HPDE6-E6E7 (cell line): ENCODE data around the gene EML1.
A peak's percentile ranks its signal among the peaks of the same experiment; 100 is the strongest.
"Not testable (repeated sequence)": the region's sequence is repeated elsewhere in the genome, so short reads cannot be mapped to it uniquely, and the experiment has no call there.

Experiments
- DNase-seq: peaks from one replicate; pipeline ENCODE4 v3.0.0; 2011; ENCODE audit warnings: missing footprints; ENCODE audit errors: extremely low spot score

The EML1 gene

DNA sequence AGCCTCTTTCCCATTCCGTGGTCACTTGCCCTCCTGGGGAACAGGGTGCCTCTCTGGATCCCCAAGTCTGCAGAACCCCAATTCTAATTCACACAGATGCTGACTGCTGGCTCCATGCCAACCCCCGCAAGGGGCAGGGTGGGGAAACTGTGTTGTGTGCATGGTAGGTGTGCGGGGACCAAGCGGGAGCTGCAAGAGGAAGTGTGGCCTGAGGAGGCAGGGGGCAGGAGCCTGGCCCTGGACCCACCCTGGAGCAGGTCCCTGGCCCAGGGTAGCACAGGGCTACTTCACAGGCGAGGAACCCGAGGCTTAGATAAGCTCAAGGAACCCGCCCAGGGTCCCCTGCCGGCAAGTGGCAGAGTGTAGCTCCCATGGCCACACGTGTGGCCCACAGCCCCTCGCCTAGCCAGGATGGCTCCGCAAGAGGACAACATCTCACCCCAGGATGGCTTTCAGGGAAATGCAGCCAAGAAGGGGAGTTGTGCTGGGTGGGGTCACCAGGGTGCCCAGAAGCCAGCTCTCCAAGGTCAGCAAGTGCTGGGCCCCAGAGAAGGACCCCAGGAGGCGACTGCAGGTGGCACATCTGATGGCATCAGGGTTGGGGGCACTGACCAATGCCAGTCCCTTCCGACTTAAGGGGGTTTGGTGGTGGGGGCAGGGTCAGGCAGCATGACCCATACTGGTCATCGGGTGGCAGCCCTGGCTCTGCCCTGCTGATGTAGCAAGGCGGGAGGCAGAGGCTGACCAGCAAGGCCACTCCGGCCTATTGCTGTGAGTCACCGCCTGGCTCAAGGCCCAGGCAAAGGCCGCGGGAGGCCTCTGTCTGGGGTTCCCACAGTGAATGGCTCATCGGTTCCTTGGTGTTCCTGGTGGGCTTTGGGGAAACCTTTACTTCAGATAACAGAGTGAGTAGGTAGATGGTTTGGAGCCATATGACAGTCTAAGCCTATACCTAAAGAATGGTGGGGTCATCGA is 37.3 kb upstream of the EML1 start:
- no peak for DNase-seq

DNA sequence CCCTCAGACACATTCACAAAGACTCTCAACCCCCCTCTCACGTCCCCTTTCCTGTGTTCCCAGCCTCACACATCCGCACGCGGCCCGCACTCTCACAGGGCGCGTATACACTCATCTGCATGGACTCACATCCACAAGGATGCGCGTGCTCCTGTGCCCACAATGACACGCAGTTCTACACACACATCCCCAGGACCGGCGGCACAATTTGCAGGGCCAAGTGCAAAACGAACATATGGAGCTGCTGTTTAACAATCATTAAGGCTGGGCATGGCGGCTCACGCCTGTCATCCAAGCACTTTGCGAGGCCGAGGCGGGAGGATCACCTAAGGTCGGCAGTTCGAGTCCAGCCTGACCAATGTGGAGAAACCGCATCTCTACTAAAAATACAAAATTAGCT is 36.4 kb upstream of the EML1 start:
- no peak for DNase-seq

DNA sequence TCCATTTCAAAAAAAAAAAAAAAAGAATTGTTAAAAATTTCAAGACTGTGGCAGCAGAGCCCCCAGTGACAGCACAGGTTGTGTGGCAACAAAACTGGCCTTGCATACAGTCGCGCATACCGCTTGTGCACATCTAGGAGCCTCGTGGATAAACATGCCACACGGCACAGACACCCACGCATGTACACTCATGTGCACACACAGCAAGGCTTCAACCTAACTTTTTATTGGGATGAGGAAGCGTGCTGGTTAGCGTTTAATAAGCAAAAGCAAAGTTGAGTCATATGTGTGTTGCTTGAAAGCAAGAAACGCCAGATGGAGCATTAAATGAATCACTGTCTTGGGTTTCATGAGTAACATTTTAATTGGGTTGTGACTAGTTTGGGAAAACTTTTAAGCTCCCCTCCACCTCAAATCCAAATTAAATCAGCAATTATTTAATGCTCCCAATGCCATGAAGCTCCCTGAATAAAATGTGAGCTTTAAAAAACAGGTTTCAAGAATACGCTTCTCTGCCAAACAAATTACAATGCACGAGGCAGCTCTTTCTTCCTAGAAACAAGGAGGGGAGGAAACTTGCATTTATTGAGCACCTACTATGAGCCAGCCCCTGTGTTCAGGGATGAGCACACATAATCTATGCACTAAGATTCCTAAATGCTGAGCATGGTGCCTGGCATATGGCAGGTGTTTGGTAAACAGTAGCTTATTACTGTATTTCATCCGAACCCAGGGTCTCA is 35.7 kb upstream of the EML1 start:
- DNase-seq, result peak; percentile 74

DNA sequence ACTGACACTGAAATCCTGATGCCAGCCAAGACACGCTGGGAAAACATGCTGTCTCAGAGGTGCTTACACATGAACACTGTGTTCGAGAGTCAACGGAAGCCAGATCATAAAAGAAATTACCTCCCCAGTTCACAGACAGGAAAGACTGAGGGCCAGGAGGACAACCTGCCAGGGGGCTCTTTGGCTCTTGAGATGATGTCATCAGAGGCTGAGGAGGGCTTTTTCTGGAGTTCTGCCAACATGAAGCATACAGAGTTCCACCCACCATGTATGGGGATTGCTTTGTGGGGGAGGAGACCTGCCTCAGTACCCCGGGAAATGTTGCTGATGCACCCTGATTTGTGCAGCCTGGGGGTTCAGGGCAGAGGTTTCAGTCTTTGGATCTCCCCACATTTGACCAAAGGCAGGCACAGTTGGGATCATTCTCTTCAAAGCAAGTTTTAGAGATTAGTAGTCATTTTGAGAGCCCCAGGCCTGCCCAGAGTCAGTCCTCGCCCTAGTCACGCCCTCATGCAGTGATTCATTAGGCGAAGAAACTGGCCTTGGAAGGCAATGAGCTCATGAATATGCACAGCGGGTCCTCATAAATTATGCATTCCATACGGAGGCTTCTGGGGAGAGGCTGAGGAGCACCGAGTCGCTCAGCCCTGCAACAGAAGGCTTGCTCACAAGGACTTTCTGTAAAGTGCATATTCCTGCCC is 34.9 kb upstream of the EML1 start:
- DNase-seq, result peak; percentile 68

DNA sequence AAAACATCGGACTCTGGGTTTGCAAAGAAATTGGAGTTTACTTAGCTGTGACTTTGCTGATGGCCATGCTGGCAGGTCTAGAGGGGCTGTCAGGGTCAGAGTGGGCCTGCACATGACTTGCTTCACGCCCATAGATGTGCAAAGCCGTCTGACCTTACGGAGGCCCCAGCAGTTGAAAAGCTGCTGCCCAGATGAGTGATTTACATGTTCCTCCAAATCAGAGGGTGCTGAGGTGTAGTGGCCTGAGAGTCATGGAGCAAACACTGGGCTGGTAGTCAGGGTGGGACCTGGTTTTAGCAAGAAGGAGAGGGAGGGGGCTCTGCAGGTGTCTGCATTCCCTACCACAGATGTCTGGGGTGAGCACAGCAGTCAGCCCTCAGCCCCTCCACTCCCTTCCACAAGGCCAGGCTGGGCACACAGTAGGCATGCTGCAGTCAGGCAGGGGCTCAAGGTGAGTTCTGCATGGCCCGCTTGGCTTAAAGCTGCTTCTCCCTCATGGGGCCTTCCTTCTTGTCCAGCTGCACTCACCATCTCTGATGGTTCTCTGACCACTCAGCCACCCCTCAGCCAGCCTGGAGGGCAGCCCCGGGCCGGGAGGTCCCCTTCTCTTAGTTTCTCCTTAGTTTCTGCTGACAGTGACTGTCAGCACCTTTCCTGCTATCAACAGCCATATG is 34.2 kb upstream of the EML1 start:
- DNase-seq, result no peak

DNA sequence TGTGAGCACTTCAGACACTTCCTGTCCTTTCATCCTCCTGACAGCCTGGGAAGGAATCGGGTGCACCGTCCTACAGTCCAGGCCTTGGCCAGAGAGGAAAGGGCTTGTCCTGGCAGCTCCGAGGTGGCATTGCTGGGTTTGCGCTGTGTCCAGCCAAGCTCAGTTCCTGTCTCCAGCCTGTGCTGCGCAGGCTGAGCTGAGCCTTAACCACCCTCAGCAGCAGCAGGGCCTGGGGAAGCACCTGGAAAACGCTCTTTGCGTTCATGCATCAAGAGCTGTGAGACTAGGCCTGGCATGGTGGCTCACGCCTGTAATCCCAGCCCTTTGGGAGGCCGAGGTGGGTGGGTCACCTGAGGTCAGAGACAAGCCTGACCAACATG is 33.7 kb upstream of the EML1 start:
- DNase-seq, result no peak

DNA sequence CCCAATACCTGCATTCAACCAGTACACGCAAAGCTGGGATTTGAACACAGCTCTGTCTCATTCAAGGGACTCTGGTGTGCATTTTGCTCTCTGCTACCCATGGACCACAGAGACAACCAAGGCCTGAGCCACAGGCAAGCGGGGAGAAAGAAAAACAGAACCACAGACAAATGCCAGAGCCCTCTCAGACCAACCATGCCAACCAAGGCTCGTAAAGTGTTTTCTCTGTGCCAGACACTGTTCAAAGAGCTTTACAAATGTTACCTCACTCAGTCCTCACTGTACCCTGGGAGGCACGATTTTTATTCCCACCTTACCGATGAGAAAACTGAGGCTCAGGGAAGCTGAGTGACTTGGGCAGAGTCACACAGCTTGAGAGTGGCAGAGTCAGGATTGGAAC is 32.4 kb upstream of the EML1 start:
- DNase-seq, result no peak

DNA sequence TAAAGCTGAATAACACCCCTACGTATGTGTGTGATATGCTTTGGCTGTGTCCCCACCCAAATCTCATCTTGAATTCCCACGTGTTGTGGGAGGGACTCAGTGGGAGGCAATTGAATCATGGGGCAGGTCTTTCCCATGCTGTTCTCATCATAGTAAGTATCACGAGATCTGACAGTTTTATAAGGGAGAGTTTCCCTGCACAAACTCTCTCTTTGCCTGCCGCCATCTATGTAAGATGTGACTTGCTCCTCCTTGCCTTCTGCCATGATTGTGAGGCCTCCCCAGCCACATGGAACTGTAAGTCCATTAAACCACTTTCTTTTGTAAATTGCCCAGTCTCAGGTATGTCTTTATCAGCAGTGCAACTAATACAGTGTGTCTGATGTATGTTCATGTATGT is 30.3 kb upstream of the EML1 start:
- not testable (repeated sequence) for DNase-seq

DNA sequence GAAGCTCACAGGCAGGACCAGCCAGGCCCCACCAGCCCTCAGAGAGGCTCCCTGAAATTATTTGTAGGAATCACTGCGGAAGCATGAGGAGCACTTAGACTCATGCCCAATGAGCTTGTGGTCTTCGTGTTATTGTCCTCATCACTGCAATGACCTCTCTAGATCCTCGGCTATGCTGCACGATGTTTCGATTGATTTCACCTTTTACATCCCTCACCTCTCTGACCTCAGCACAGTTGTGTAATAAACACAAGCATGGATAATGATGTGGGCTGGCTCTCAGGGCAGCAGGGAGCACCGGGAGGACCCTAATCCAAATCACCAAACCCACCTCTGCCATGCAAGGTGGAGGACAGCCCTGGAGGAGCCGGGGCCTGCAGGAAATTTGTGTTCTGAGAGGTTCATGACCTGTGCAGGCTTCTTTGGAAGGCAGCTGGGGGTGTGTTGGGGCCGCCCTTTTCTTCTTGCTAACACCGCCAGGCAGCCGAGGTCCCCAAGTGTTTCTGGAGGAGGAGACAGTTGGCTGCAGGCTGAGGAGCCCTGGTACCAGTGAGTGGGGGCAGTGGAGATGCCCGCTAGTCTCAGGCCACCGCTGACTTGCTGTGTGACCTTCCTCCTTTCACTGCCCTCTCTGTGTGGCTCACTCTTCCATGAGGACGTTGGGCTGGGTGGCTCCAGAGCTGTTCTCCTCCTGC is 29.5 kb upstream of the EML1 start:
- DNase-seq, result no peak

DNA sequence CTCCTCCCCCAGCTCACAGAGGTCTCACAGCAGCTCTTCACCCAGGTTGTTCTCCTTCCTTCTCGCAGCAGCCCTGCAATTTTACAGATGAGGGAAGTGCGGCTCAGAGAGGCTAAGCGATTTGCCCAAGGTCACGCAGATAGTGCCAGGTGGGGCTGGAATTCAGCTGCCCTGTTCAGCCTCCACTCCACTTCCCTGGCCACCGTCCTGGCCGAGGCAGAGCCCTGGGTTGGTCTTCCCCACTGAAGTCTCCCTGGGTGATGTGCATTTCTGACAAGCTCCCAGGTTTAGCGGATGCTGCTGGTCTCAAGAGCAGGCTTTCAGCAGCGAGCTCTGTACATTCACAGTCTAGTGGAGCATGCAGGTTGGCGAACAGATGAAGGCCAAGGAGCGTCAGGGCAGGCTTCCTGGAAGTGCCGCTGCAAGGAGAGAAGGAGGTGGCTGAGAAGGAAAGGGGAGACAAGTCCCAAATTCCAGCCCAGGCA is 28.9 kb upstream of the EML1 start:
- no peak for DNase-seq

DNA sequence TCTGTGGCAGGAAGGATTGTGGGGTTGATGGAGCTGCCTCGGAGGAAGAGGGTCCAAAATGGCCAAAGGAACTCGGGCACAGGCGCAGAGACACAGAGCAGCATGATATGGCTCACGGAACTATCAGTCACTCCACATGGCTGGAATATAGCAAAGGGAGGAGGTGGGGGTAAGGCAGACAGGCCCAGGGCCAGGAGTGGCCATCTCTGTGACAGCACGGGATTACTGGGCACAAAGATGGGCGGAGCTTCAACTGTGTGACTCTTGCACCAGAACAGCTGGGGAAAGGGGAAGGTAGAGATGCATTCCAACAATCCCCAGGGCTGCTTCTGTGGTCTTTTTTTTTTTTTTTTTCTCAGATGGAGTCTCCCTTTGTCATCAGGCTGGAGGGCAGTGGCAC is 24.8 kb upstream of the EML1 start:
- DNase-seq, result no peak

DNA sequence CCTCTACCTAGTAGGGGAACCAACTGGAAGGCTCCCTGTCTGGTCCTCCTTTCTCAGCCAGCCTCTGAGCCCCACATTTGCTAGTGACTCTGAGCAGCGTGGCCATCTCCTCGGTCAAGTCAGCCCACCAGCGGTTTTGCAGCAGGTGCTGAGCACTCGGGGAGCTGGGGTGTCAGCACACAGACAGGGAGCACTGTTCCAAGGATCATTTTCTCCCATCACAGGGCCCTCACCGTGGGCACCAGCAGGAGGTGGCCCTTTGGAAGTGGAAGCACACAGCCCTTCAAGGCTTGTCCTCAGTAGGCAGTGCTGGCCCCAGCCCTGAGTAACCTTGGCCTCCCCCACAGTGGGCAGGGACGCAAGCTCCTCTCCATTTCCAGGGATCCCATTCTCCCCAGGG is 24.1 kb upstream of the EML1 start:
- DNase-seq, result no peak

DNA sequence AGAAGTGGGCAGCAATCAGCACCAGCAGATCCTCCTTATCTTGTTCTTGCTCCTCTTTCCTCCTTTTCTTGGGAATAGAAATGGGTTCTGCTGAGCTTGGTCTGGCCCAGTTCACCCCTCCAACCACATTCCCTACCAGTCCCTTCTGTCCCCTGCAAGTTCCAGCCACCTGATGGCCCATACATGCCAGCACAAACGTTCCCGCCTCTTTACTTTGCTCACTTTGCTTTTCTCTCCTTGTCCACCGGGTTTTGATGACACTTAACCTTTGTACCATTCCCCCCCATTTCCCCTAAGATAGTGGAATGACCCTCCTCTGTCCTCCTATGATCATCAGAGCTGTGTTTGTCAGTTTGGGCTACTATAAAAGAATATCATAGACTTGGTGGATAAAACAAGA is 23.4 kb upstream of the EML1 start:
- no peak for DNase-seq

DNA sequence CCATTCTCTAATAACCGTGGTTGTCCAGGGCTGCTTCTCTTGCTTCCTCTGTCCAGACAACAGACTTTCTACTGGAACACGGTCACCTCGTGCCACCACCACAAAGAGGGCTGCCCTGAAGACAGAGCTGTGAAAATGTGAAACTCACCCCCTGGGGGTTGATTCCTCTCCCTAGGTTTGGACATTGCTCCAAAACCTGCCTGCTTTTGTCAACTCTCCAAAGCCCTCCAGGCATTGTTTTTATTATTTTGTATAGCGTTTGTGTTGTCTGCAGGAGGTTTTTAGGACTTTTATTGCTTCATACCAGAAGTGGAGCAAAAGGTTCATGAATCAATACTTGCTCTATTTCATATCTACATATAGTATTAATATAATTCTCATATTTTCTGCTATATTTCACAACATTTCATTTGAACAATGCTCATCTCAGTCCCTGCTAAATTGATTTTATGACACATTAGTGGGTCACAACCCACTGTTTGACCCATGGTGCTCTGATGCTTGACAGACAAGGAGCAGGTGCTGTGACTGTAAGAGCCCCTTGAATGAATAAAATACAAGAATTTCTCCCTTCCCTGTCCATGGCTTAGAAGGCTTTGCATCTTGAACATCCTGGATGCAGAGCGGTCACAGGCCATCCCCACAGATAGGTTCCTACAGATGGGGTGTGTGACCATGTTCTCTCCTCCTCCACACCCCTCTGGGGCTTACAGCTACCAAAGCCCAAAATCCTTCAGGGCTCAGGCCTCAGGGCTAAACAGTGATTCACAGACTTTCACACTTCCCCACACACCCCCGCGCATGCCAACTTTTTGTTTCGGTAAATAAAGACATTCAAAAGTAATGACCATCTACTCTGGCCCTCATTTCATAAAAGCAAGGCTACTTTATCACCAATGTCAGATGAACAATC is 20.6 kb upstream of the EML1 start:
- no peak for DNase-seq

DNA sequence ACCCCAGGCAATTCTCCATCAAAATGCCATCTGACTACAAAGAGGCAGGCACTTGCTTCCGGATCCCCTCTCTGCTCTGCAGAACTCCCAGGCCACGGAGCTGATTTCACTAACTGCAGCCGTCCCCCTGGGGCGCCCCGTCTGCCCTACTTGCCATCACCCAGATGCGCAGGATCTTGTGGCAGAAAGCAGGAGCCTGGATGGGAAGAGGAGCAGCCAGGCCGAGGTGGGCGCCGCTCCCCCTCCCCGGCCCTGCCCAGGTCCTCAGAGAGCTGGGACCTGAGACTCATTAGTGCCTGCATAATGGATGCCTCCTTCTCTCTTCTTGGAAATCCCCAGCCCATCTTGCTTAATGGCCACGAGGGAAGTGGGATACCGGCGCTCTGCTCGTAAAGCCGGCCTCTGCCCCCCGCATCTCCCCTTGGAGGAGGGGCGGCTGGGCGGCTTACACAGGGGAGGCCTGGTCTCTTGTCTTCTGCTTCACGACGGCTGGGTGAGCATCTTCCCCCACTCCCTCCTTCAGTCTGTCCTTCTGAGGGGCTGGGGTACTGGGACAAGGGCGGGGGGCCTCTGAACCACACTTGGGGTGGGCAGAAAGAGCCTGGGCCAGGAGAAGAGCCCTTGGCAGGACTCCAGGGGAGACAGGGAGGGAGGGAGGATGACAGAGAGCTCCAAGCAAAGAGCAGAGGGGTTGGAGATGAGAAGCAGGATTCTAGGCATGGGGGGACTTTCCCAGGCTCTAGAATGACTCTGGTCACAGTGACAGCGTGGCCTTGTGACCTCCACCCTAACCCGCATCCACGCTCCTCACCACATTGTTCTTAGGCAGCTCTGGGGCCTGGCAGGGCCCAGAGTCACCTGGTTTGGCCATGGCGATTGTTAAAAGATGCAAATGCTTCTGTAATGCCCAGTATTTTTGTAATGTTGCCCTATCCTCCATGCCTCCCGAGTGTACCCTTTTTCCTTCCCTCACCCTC is 19.4 kb upstream of the EML1 start:
- DNase-seq, result no peak

DNA sequence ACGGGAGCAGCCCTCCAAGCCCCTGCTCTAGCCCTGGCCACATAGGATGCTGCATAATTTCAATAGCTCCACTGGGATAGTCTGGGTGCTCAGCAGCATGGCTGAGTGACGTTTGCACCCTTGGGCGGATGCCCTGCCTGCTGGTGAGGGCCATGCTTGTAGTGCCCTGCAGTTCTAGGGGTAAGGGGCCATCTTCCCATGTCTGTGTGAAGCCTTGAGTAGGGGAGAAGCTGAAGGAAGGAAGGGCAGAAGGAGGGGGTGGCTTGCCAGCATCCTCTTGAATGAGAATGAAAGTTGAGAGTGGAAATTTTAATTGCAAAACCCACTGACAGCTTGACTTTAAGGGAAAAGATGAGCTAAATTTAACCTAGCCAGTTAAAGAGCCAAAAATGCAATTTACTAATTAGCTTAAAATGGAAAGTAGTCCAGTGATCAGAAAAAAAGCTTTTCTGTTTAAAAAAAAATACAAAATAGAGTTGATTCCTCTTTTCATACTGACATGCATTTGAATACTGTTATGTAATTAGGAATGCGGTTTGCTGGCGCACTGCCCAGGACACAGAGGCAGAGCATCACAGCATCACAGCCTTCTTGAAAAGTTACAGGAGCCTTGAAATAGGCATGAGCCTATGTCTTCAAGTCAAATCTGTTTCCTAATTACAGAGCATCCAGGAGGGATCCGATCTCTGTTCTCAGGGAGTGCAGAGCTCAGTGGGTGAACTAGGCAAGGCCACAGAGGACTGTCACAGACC is 18.5 kb upstream of the EML1 start:
- DNase-seq, result no peak

DNA sequence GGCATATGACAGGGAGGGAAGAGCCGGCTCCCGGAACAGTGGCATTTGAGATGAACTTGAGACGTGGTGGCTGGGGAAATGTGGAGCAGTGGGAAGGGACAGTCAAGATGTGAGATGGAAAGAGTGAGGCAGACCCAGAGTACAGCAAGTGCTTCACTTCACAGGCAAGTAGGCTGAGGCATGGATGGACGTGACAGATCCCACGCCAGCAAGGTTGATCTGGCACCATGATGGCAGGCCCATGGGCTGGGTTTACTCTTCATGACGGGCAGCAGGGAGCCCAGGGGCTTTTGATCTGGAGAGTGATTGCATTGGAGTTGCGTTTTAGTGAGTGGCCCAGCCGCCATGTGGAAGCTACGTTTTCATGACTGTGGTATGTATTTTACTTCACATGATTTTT is 17.9 kb upstream of the EML1 start:
- DNase-seq, result no peak

DNA sequence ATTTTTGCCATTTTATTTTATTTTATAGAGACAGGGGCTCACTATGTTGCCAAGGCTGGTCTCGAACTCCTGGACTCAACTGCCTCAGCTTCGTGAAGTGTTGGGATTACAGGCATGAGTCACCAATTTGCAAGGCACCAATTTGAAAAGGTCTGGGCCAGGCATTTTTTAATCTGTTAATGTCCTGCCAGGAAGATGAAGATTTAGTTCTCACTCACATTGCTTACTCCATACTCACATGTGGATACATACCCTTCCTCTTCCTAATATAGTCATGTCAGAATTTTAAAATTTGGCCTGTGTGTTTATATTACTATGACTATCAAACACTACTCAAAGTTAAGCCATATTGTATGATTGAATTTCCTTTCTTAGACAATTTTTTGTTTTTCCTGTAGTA is 15.3 kb upstream of the EML1 start:
- no peak for DNase-seq
